ENCODE measurements around the gene FARS2. TPM values are rescaled to one million over a fixed set of nuclear protein-coding genes. Genes with fewer than 3 reads are reported as not detected.

Gene FARS2
- total and polyA plus RNA-seq, 10 donors, result 9.0 to 27.4 (median 19.8) TPM

DNA sequence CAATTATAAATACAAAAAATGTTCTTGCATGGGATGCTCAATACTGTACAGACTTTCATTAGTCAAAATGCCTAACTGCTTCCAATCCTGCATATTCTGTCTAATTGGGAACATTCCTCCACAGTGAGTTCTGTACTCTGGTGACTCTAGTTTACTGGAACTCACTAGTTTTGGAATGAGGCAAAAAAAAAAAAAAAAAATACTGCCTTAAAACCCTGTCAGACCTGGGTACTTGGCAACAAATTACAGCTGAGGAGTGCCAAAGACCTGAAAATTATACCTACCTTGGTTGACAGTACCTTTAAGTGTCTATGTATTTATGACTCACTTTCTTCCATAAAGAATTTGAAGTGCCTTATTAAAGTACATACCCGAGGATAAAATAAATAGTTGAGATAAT lies 276.7 kb downstream of the FARS2 start:
- intact Hi-C loops (cut with DNase I; ENCODE audit: low total_unique reads), result no loop called here
- no peak overlapping the region for H3K27ac ChIP-seq
- peaks cover 0 to 5% (median 0%) of the 10 kb centered on the region in 8 donors for H3K9me3 ChIP-seq
- no peaks in the 10 kb centered on the region for H3K4me1 ChIP-seq
- no peak for DNase-seq
- 70 to 89% (median 81%) methylated on average over 1 of the region's 1 CpG for WGBS, 5 donors
- peaks cover 0 to 14% (median 0%) of the 10 kb centered on the region in 6 donors for H3K36me3 ChIP-seq
- TF ChIP-seq POLR2AphosphoS5 (IDR thresholded peaks at IDR 0.05) (no peak), POLR2A (IDR thresholded peaks at IDR 0.05) (no peak)
- TF ChIP-seq, protein P1, sequence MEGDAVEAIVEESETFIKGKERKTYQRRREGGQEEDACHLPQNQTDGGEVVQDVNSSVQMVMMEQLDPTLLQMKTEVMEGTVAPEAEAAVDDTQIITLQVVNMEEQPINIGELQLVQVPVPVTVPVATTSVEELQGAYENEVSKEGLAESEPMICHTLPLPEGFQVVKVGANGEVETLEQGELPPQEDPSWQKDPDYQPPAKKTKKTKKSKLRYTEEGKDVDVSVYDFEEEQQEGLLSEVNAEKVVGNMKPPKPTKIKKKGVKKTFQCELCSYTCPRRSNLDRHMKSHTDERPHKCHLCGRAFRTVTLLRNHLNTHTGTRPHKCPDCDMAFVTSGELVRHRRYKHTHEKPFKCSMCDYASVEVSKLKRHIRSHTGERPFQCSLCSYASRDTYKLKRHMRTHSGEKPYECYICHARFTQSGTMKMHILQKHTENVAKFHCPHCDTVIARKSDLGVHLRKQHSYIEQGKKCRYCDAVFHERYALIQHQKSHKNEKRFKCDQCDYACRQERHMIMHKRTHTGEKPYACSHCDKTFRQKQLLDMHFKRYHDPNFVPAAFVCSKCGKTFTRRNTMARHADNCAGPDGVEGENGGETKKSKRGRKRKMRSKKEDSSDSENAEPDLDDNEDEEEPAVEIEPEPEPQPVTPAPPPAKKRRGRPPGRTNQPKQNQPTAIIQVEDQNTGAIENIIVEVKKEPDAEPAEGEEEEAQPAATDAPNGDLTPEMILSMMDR (IDR thresholded peaks at IDR 0.05 in 8 of 11, conservative IDR thresholded peaks at IDR 0.05 in 3 of 11), result no peak
- H3K27me3 ChIP-seq (replicated peaks in 1 of 7), result no peaks in the 10 kb centered on the region
- H3K4me3 ChIP-seq, result no peak overlapping the region

DNA sequence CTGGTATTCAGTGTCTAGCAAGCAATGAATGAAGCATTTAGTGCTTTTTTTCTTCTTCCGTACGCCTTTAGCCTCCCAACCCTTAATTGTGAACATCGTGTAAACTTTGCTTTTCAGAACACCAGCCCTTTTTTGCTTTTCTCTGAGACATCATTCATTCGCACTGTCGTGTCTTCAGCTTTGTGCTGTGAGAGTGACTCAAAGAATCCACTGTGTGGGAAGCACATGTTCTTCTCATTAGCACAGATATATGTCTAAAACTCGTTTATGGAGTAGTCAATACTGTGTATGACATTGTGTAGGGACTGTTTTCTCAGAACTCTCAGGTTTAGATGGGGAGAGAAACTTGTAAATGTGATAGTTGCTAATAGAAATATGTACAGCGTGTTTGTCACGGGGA lies 279.1 kb downstream of the FARS2 start:
- no peak for DNase-seq
- Histone ChIP-seq H3K4me3 (no peak overlapping the region), H3K9me3 (no peaks in the 10 kb centered on the region), H3K36me3 (peaks cover 0 to 23% (median 4%) of the 10 kb centered on the region in 6 donors), H3K27ac (no peak overlapping the region), H3K27me3 (replicated peaks in 1 of 7) (no peaks in the 10 kb centered on the region), H3K4me1 (no peaks in the 10 kb centered on the region)
- 91 to 94% (median 92%) methylated on average over 8 of the region's 8 CpGs for WGBS, 5 donors
- intact Hi-C loops (cut with DNase I; ENCODE audit: low total_unique reads), result no loop called here
- TF ChIP-seq POLR2AphosphoS5 (IDR thresholded peaks at IDR 0.05) (no peak), POLR2A (IDR thresholded peaks at IDR 0.05) (no peak)
- TF ChIP-seq, protein P1 (IDR thresholded peaks at IDR 0.05 in 8 of 11, conservative IDR thresholded peaks at IDR 0.05 in 3 of 11), result no peak

DNA sequence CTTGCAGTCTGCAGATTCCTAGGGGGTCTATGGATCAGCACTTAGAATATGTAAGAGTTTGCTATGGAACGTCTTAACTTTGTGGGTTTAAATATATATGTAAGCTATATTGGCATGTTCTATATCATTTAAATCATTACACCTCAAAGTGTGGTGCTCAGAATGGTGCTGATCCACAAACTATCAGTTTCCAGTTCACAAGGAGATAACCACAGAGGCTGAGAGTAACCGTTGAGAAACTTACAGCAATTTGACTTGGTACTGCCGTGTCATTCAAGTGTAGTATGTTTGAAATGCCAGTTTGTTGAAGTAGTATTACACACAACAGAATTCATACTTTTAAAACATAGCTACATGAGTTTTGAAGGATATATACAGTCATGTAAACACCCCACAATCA lies 279.7 kb downstream of the FARS2 start:
- Histone ChIP-seq H3K36me3 (peaks cover 0 to 30% (median 7%) of the 10 kb centered on the region in 6 donors), H3K4me3 (no peak overlapping the region), H3K27me3 (replicated peaks in 1 of 7) (no peaks in the 10 kb centered on the region), H3K9me3 (no peaks in the 10 kb centered on the region), H3K4me1 (no peaks in the 10 kb centered on the region), H3K27ac (no peak overlapping the region)
- no peak for DNase-seq
- WGBS, 5 donors, result 81 to 91% (median 88%) methylated on average over 3 of the region's 3 CpGs
- intact Hi-C loops (cut with DNase I; ENCODE audit: low total_unique reads), result no loop called here
- TF ChIP-seq POLR2AphosphoS5 (IDR thresholded peaks at IDR 0.05), result no peak
- TF ChIP-seq, protein P1 (IDR thresholded peaks at IDR 0.05 in 8 of 11, conservative IDR thresholded peaks at IDR 0.05 in 3 of 11), result no peak

DNA sequence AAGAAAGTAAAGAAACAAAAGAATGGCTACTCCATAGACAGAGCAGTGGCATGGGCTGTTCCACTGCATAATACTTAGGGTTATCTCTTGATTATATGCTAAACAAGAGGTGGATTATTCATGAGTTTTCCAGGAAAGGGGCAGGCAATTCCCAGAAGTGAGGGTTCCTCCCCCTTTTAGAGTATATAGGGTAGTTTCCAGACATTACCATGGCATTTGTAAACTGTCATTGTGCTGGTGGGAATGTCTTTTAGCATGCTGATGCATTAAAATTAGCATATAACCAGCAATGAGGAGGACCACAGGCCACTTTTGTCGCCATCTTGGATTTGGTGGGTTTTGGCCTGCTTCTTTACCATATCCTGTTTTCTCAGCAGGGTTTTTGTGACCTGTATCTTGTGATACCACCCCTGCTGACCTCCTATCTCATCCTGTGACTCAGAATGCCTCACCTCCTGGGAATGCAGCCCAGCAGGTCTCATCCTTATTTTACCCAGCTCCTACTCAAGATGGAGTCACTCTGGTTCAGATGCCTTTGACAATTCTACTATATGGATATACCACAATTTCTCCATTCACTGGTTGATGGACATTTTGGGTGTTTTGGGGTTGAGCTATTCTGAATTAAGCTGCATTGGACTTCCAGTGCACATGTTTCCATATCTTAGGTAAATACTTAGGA lies 280.6 kb downstream of the FARS2 start:
- intact Hi-C loops (cut with DNase I; ENCODE audit: low total_unique reads), result no loop called here
- H3K27me3 ChIP-seq (replicated peaks in 1 of 7), result no peaks in the 10 kb centered on the region
- no peak for DNase-seq
- H3K36me3 ChIP-seq, result peaks cover 0 to 38% (median 12%) of the 10 kb centered on the region in 6 donors
- WGBS, 5 donors, result 100% methylated on average over 1 of the region's 1 CpG
- H3K4me1 ChIP-seq, result no peaks in the 10 kb centered on the region
- no peak for TF ChIP-seq POLR2AphosphoS5 (IDR thresholded peaks at IDR 0.05)
- no peak for TF ChIP-seq POLR2A (IDR thresholded peaks at IDR 0.05)
- TF ChIP-seq, protein P1 (IDR thresholded peaks at IDR 0.05 in 8 of 11, conservative IDR thresholded peaks at IDR 0.05 in 3 of 11), result no peak
- no peaks in the 10 kb centered on the region for H3K9me3 ChIP-seq
- H3K27ac ChIP-seq, result no peak overlapping the region
- no peak overlapping the region for H3K4me3 ChIP-seq

Measured in spleen (tissue), 11 donors.